A549 treated with Mapracorat at 1 μM for 4 hours (cell line): ENCODE data around the gene WIF1. TPM values are rescaled to one million over a fixed set of nuclear protein-coding genes. Genes with fewer than 3 reads are reported as not detected.

Experiments used
- total RNA-seq: library from RNA; stranded (reverse); fragments of 200-300 nt; extraction: Qiagen RNA extraction; gene quantifications from 5 replicates; pipeline ENCODE4 v1.2.3, GENCODE V29; 2022

The WIF1 gene
- total RNA-seq: not detected in 5 replicates

GRCh38 chr12:65121049-65121955 lies at the start of gene WIF1:
Gene WIF1, minus strand, starts transcription at chr12:65121305. Its CDS starts 114 bp downstream, at chr12:65121191.

GRCh38 chr12:65169320-65170208 lies 48.5 kb upstream of the WIF1 start, which contains the start of gene LEMD3:
Gene LEMD3, plus strand, starts transcription at chr12:65169583. Its CDS starts 14 bp downstream, at chr12:65169597.

Other genes with a start within 250 kb of the WIF1 start
- gene LEMD3, start 48.3 kb upstream of the WIF1 start, total RNA-seq: 9.4 to 12.7 TPM (median 10.9 TPM) in 5 replicates
- 18.5 to 29.2 TPM (median 21.9 TPM) in 5 replicates for gene MSRB3, start 157.4 kb upstream of the WIF1 start, total RNA-seq